ENCODE results near the gene NOXO1.

- no peak for TF ChIP-seq POLR2A (IDR thresholded peaks at IDR 0.05; ENCODE audit: low read depth, low read length)
- no peak for TF ChIP-seq SPI1 (IDR thresholded peaks at IDR 0.05; ENCODE audit: low read depth, low read length)
- no peak for TF ChIP-seq TAF1 (IDR thresholded peaks at IDR 0.05; ENCODE audit: low read depth, low read length)
- no peak for TF ChIP-seq POLR2AphosphoS5 (IDR thresholded peaks at IDR 0.05; ENCODE audit: low read depth, low read length)
These were observed 46.9 kb upstream of the NOXO1 start for GRCh38 chr16:2028146-2028545.
